Caco-2 (cell line): ENCODE results near the gene CACNA1S. TPM values are rescaled to one million over a fixed set of nuclear protein-coding genes. Genes with fewer than 3 reads are reported as not detected.

Experiments
- BruUV-seq: library from RNA; stranded (reverse); fragments of 400-500 nt; replicated peaks from 2 replicates; lab custom pipeline; 2021; lab: Mats Ljungman, UMichigan
- CTCF ChIA-PET: fragments of 300-600 bp; sonication (Branson Sonifier 250); formaldehyde crosslinking; loops from one replicate; lab custom pipeline; 2022; ENCODE audit warnings: antibody characterized with exemption; lab: Charles Lee
- POLR2A ChIA-PET: fragments of 300-600 bp; sonication (Branson Sonifier 250); formaldehyde crosslinking; loops from one replicate; lab custom pipeline; 2022; ENCODE audit warnings: antibody characterized with exemption; lab: Charles Lee
- DNase-seq, 2 experiments: peaks; one replicate each; pipeline versions ENCODE4 v3.0.0 to v3.0.0-alpha.2; 2020 to 2022
- H3K27me3 ChIP-seq: replicated peaks from 2 replicates; pipeline ENCODE4 v1.6.0; 2011; ENCODE audit warnings: low read length; ENCODE audit not compliant: control insufficient read depth, insufficient read depth
- H3K36me3 ChIP-seq: 2 replicates; pipeline ENCODE4 v1.5.1; 2011; ENCODE audit warnings: low read length; ENCODE audit not compliant: control insufficient read depth, insufficient read depth
- H3K4me1 ChIP-seq: fragments of 250-450 bp; sonication (Bioruptor Pico); 2 replicates; pipeline ENCODE4 v1.5.1; 2020; ENCODE audit warnings: mild to moderate bottlenecking
- H3K4me3 ChIP-seq: 2 replicates; pipeline ENCODE4 v1.5.1; 2011; ENCODE audit warnings: low read depth, mild to moderate bottlenecking, control low read depth, low read length
- H3K9me3 ChIP-seq: fragments of 250-450 bp; sonication (Bioruptor Pico); 2 replicates; pipeline ENCODE4 v1.5.1; 2020; ENCODE audit warnings: mild to moderate bottlenecking, moderate library complexity
- H3K27ac Mint-ChIP-seq: one replicate; pipeline ENCODE4 v1.8.0; 2022; ENCODE audit warnings: mixed read lengths; ENCODE audit not compliant: unreplicated experiment
- H3K27me3 Mint-ChIP-seq: one replicate; pipeline ENCODE4 v1.8.0; 2022; ENCODE audit warnings: mixed read lengths; ENCODE audit not compliant: insufficient read depth, unreplicated experiment
- H3K36me3 Mint-ChIP-seq: one replicate; pipeline ENCODE4 v1.8.0; 2022; ENCODE audit warnings: mild to moderate bottlenecking, mixed read lengths; ENCODE audit not compliant: insufficient read depth, unreplicated experiment
- H3K4me1 Mint-ChIP-seq: one replicate; pipeline ENCODE4 v1.8.0; 2022; ENCODE audit warnings: low read depth, mixed read lengths; ENCODE audit not compliant: unreplicated experiment
- H3K4me3 Mint-ChIP-seq: one replicate; pipeline ENCODE4 v1.8.0; 2022; ENCODE audit warnings: mild to moderate bottlenecking, moderate library complexity, mixed read lengths; ENCODE audit not compliant: unreplicated experiment
- H3K9me3 Mint-ChIP-seq: one replicate; pipeline ENCODE4 v1.8.0; 2022; ENCODE audit warnings: mixed read lengths; ENCODE audit not compliant: unreplicated experiment
- CTCF ChIP-seq, 2 experiments: fragments of 200-600 bp in 1 of 2; IDR thresholded peaks; 1 replicate in 1 of 2; 2 replicates in 1 of 2; pipeline versions ENCODE4 v1.5.1 to v1.8.0; 2011 to 2022; ENCODE audit warnings: antibody characterized with exemption in 1 of 2, control low read depth in 1 of 2, inconsistent platforms in 1 of 2, low read depth in 1 of 2, low read length in 1 of 2, mild to moderate bottlenecking in 1 of 2, moderate library complexity in 1 of 2; ENCODE audit not compliant: insufficient read depth in 1 of 2, severe bottlenecking in 1 of 2, unreplicated experiment in 1 of 2
- intact Hi-C: fragments of 100-400 bp; cut with micrococcal nuclease; formaldehyde crosslinking; loops from one replicate; pipeline ENCODE4 v1.10.0; 2022; ENCODE audit not compliant: unreplicated experiment
- total RNA-seq: library from RNA; stranded (reverse); gene quantifications from 2 replicates; pipeline ENCODE4 v1.2.3, GENCODE V29; 2022

The CACNA1S gene
- total RNA-seq, 1 experiment from 2014 or later, result 0.07 TPM

GRCh38 chr1:201059871-201060555 is 52.2 kb downstream of the CACNA1S start:
- Mint-ChIP-seq H3K4me1 (no peaks in the 10 kb centered on the region), H3K9me3 (no peaks in the 10 kb centered on the region), H3K27ac (no peak overlapping the region), H3K27me3 (no peaks in the 10 kb centered on the region), H3K36me3 (no peaks in the 10 kb centered on the region), H3K4me3 (no peak overlapping the region)
- no peak for TF ChIP-seq CTCF (IDR thresholded peaks at IDR 0.05; ENCODE audit: insufficient read depth in 1 of 2, low read depth in 1 of 2, low read length in 1 of 2, severe bottlenecking in 1 of 2, unreplicated experiment in 1 of 2)
- Histone ChIP-seq H3K9me3 (no peaks in the 10 kb centered on the region), H3K36me3 (no peaks in the 10 kb centered on the region), H3K4me3 (no peak overlapping the region), H3K4me1 (0 out of 2 replicates have a peak, but pooled peaks cover 11% of the 10 kb centered on the region), H3K27me3 (no peaks in the 10 kb centered on the region)
- ChIA-PET POLR2A (no interaction called here), CTCF (no interaction called here)
- DNase-seq, result no peak
- intact Hi-C loops, result no loop called here
- BruUV-seq, result no TSS peak

- no peaks in the 10 kb centered on the region for H3K9me3 ChIP-seq
- Mint-ChIP-seq H3K27ac (no peak overlapping the region), H3K36me3 (no peaks in the 10 kb centered on the region), H3K27me3 (no peaks in the 10 kb centered on the region), H3K4me1 (no peaks in the 10 kb centered on the region), H3K9me3 (no peaks in the 10 kb centered on the region), H3K4me3 (no peak overlapping the region)
- intact Hi-C loops, result no loop called here
- no peak for TF ChIP-seq CTCF (IDR thresholded peaks at IDR 0.05; ENCODE audit: insufficient read depth in 1 of 2, low read depth in 1 of 2, low read length in 1 of 2, severe bottlenecking in 1 of 2, unreplicated experiment in 1 of 2)
- BruUV-seq, result no TSS peak
- no peak overlapping the region for H3K4me3 ChIP-seq
- H3K27me3 ChIP-seq, result no peaks in the 10 kb centered on the region
- ChIA-PET POLR2A (no interaction called here), CTCF (no interaction called here)
- H3K36me3 ChIP-seq, result no peaks in the 10 kb centered on the region
- H3K4me1 ChIP-seq, result 0 out of 2 replicates have a peak, but pooled peaks cover 11% of the 10 kb centered on the region
- DNase-seq, result no peak
Measured at GRCh38 chr1:201059401-201059800, 52.8 kb downstream of the CACNA1S start.

- BruUV-seq, result no TSS peak
- TF ChIP-seq CTCF (IDR thresholded peaks at IDR 0.05; ENCODE audit: insufficient read depth in 1 of 2, low read depth in 1 of 2, low read length in 1 of 2, severe bottlenecking in 1 of 2, unreplicated experiment in 1 of 2), result no peak
- H3K4me3 Mint-ChIP-seq, result no peak overlapping the region
- no peak overlapping the region for H3K27ac Mint-ChIP-seq
- no peaks in the 10 kb centered on the region for H3K4me1 ChIP-seq
- ChIA-PET CTCF (no interaction called here), POLR2A (no interaction called here)
- H3K4me1 Mint-ChIP-seq, result no peaks in the 10 kb centered on the region
- no peaks in the 10 kb centered on the region for H3K27me3 ChIP-seq
- intact Hi-C loops, result no loop called here
- no peaks in the 10 kb centered on the region for H3K36me3 Mint-ChIP-seq
- no peaks in the 10 kb centered on the region for H3K27me3 Mint-ChIP-seq
- no peak overlapping the region for H3K4me3 ChIP-seq
- DNase-seq, result no peak
- no peaks in the 10 kb centered on the region for H3K36me3 ChIP-seq
- no peaks in the 10 kb centered on the region for H3K9me3 Mint-ChIP-seq
- no peaks in the 10 kb centered on the region for H3K9me3 ChIP-seq
Measured at GRCh38 chr1:201054091-201054543, 58.1 kb downstream of the CACNA1S start.
